ENCODE results near the gene CAMKMT.

CAMKMT gene

DNA sequence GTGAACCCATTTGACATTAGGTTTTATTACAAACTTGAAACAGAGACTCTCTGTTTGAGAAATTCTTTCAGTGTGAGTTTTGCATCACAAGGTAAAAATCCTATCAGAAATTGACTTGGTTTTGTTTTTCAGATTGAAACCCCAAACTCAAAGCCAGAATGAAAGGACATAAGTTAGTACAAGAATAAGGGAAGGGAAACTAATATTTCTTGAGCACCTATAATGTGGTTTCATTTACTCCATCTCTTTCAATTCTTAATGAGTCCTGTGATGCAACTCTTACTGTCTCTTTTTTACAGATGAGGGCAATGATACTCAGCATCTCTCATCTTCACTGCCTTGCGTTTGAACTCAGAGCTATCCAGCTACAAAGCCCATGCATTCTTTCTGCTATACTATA lies 369.8 kb downstream of the CAMKMT start:
- no peak for DNase-seq (ENCODE audit: extremely low read depth, low read depth)
- no peak overlapping the region for H3K4me3 ChIP-seq (replicated peaks; ENCODE audit: low read depth, low read length)
- TF ChIP-seq CTCF (IDR thresholded peaks at IDR 0.05; ENCODE audit: low read depth, low read length, missing control alignments), result no peak

DNA sequence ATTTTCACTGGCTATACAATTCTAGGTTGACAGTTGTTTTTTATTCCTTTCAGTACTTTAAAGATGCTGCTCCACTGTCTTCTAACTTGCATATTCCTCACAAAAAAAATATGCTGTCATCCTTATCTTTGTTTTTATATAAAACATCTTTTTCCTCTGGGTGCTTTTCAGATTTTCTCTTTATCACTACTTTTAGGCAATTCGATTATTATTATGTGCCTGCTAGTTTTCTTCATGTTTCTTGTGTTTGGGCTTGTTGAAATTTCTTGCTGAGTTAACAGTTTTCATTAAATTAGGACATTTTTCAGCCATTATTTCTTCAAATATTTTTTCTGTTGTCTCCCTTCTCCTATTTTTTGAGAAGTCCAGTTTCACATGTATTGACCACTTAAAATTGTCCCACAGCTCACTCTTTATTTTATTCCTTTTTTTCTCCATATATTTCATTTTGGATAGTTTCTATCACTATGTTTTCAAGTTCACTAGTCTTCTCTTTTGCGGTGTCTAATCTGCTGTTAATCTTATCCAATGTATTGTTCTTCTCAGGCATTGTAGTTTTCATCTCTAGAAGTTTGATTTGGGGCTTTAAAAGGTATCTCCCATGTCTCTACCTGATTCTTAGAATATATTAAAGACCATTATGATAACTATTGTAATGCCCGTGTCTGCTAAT lies 374.7 kb downstream of the CAMKMT start:
- DNase-seq (ENCODE audit: extremely low read depth, low read depth), result no peak
- H3K4me3 ChIP-seq (replicated peaks; ENCODE audit: low read depth, low read length), result no peak overlapping the region
- TF ChIP-seq CTCF (IDR thresholded peaks at IDR 0.05; ENCODE audit: low read depth, low read length, missing control alignments), result no peak

DNA sequence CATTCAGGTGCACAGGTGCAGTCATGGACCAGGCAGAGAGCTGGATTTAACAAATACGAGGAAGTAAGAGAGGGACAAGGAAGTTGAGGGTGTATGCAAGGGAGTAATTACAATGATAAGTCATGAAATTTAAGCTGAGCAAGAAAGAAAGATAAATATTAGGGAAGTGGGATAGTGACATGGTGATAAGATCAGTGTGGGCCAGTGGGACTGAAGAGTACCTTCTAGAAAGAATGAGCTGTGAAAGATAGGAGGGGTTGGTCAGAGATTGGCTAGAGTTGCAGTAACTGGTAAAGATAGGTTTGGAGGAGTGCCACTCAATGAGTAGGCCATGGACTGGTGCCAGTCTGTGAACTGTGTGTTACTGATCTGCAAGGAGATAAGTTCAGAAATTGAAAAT lies 378.9 kb downstream of the CAMKMT start:
- TF ChIP-seq CTCF (IDR thresholded peaks at IDR 0.05; ENCODE audit: low read depth, low read length, missing control alignments), result no peak
- no peak for DNase-seq (ENCODE audit: extremely low read depth, low read depth)
- no peak overlapping the region for H3K4me3 ChIP-seq (replicated peaks; ENCODE audit: low read depth, low read length)

DNA sequence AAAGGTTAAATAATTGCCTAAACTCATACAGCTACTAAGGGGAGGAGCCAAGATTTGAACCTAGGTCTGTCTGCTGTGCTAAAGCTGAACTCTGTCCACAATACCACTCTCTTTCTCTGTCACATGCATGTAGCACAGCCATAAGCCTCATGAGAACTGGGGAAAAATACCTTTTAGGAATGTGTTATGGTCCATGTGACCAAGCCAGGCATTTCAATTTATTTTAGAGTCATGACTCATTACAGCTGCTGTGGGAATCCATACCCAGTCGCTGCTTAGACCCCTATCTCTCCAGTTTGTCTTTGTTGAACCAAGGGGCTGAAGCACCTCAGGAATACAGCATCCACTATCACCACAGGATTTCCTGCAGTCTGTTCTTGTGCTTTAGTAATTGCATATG lies 379.8 kb downstream of the CAMKMT start:
- no peak for TF ChIP-seq CTCF (IDR thresholded peaks at IDR 0.05; ENCODE audit: low read depth, low read length, missing control alignments)
- no peak for DNase-seq (ENCODE audit: extremely low read depth, low read depth)
- H3K4me3 ChIP-seq (replicated peaks; ENCODE audit: low read depth, low read length), result no peak overlapping the region

DNA sequence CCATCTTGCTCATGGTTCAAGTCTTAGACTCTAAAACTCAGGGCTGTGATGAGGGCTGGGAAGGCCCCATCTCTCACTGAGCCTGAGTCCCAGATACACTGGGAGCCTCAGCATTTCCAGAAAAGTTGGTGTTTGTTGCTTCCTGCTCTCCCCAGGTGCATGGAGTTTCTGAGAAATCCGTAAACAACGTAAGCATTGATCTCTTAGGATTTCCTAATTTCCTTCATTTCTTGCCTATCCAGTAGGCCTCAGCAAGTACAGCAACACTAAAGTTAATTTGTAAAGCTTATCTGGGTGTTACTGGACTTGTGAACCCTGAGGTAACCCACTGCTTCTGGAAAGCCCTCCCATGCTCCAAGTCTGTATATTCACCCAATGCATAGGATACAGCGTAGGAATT lies 380.3 kb downstream of the CAMKMT start:
- no peak for DNase-seq (ENCODE audit: extremely low read depth, low read depth)
- H3K4me3 ChIP-seq (replicated peaks; ENCODE audit: low read depth, low read length), result no peak overlapping the region
- no peak for TF ChIP-seq CTCF (IDR thresholded peaks at IDR 0.05; ENCODE audit: low read depth, low read length, missing control alignments)

GRCh38 chr2:44743473-44743872 lies 381.7 kb downstream of the CAMKMT start:
- TF ChIP-seq CTCF (IDR thresholded peaks at IDR 0.05; ENCODE audit: low read depth, low read length, missing control alignments), result no peak
- no peak overlapping the region for H3K4me3 ChIP-seq (replicated peaks; ENCODE audit: low read depth, low read length)
- no peak for DNase-seq (ENCODE audit: extremely low read depth, low read depth)
